Measurements from ENCODE around the gene ELMO1.

The ELMO1 gene

GRCh38 chr7:36895192-36895591, 553.5 kb downstream of the ELMO1 start:
- DNase-seq, result no peak

GRCh38 chr7:36894190-36894589, 554.5 kb downstream of the ELMO1 start:
- DNase-seq, result no peak

GRCh38 chr7:36889182-36889581, 559.5 kb downstream of the ELMO1 start:
- no peak for DNase-seq

GRCh38 chr7:36887969-36888368, 560.7 kb downstream of the ELMO1 start:
- no peak for DNase-seq

- DNase-seq, result no peak
Observed at GRCh38 chr7:36887233-36887632, 561.4 kb downstream of the ELMO1 start.

GRCh38 chr7:36884910-36885309, 563.8 kb downstream of the ELMO1 start:
- no peak for DNase-seq

GRCh38 chr7:36884351-36884750, 564.3 kb downstream of the ELMO1 start:
- no peak for DNase-seq

- DNase-seq, result no peak
Observed at GRCh38 chr7:36881233-36881874, 567.3 kb downstream of the ELMO1 start.

- DNase-seq, result no peak
Observed at GRCh38 chr7:36880108-36880507, 568.6 kb downstream of the ELMO1 start.

- DNase-seq, result no peak
Observed at GRCh38 chr7:36879021-36879420, 569.6 kb downstream of the ELMO1 start.

GRCh38 chr7:36878288-36878687, 570.4 kb downstream of the ELMO1 start:
- no peak for DNase-seq

- no peak for DNase-seq
Observed at GRCh38 chr7:36875794-36876193, 572.9 kb downstream of the ELMO1 start.

- DNase-seq, result no peak
Observed at GRCh38 chr7:36874041-36874440, 574.6 kb downstream of the ELMO1 start.

GRCh38 chr7:36871863-36872262, 576.8 kb downstream of the ELMO1 start:
- DNase-seq, result peak; percentile 42

GRCh38 chr7:36871355-36871738, 577.3 kb downstream of the ELMO1 start:
- DNase-seq, result no peak

GRCh38 chr7:36870625-36871354, 577.9 kb downstream of the ELMO1 start:
- DNase-seq, result no peak

GRCh38 chr7:36868727-36869411, 579.8 kb downstream of the ELMO1 start:
- DNase-seq, result no peak

- no peak for DNase-seq
Observed at GRCh38 chr7:36865019-36865418, 583.6 kb downstream of the ELMO1 start.

GRCh38 chr7:36863901-36864701, 584.6 kb downstream of the ELMO1 start:
- no peak for DNase-seq

- DNase-seq, result no peak
Observed at GRCh38 chr7:36862771-36863261, 585.8 kb downstream of the ELMO1 start.

- DNase-seq, result no peak
Observed at GRCh38 chr7:36861656-36862055, 587.0 kb downstream of the ELMO1 start.

- DNase-seq, result no peak
Observed at GRCh38 chr7:36860681-36861080, 588.0 kb downstream of the ELMO1 start.

GRCh38 chr7:36855330-36855729, 593.3 kb downstream of the ELMO1 start:
- DNase-seq, result no peak
